IPS-18c (cell line): ENCODE results near the gene RTN4.

Source experiments
- H3K4me3 ChIP-seq: 2 replicates; pipeline ENCODE4 v1.7.0; 2013; ENCODE audit warnings: low read depth, mild to moderate bottlenecking, low read length, moderate library complexity; ENCODE audit not compliant: insufficient read depth
- H3K9me3 ChIP-seq: one replicate; pipeline ENCODE4 v1.6.1; 2013; ENCODE audit warnings: mild to moderate bottlenecking, low read length, moderate library complexity; ENCODE audit not compliant: control insufficient read depth, insufficient read depth

The RTN4 gene

GRCh38 chr2:54935389-54935788 is 114.9 kb downstream of the RTN4 start:
- Histone ChIP-seq H3K9me3 (no peaks in the 10 kb centered on the region), H3K4me3 (no peak overlapping the region)

- Histone ChIP-seq H3K9me3 (no peaks in the 10 kb centered on the region), H3K4me3 (no peak overlapping the region)
Observed at GRCh38 chr2:54931473-54931872, 118.8 kb downstream of the RTN4 start.

- Histone ChIP-seq H3K4me3 (no peak overlapping the region), H3K9me3 (no peaks in the 10 kb centered on the region)
Observed at GRCh38 chr2:54928719-54929118, 121.5 kb downstream of the RTN4 start.

GRCh38 chr2:54927751-54928615 is 122.3 kb downstream of the RTN4 start:
- no peak overlapping the region for H3K4me3 ChIP-seq
- H3K9me3 ChIP-seq: no peaks in the 10 kb centered on the region

- no peaks in the 10 kb centered on the region for H3K9me3 ChIP-seq
Observed at GRCh38 chr2:54927085-54927750, 123.0 kb downstream of the RTN4 start.

GRCh38 chr2:54925022-54925421 is 125.2 kb downstream of the RTN4 start:
- no peaks in the 10 kb centered on the region for H3K9me3 ChIP-seq
- no peak overlapping the region for H3K4me3 ChIP-seq

More at GRCh38 chr2:54927085-54927750, 123.0 kb downstream of the RTN4 start:
- no peak overlapping the region for H3K4me3 ChIP-seq

- Histone ChIP-seq H3K4me3 (no peak overlapping the region), H3K9me3 (no peaks in the 10 kb centered on the region)
Observed at GRCh38 chr2:54924121-54924520, 126.1 kb downstream of the RTN4 start.
